GM03348 (cell line): ENCODE results near the gene PDE4D.
"Not testable (repeated sequence)": the region's sequence is repeated elsewhere in the genome, so short reads cannot be mapped to it uniquely, and the experiment has no call there.

Source experiments
- DNase-seq: peaks from one replicate; pipeline ENCODE4 v3.0.0; 2012; ENCODE audit warnings: low spot score

Gene PDE4D

GRCh38 chr5:59467969-59468368 is 425.6 kb downstream of the PDE4D start:
- DNase-seq: no peak

- DNase-seq: no peak
These were observed 427.3 kb downstream of the PDE4D start for GRCh38 chr5:59466271-59466670.

GRCh38 chr5:59464969-59465368 is 428.6 kb downstream of the PDE4D start:
- DNase-seq: no peak

GRCh38 chr5:59463618-59464166 is 429.8 kb downstream of the PDE4D start:
- not testable (repeated sequence) for DNase-seq

GRCh38 chr5:59462956-59463355 is 430.6 kb downstream of the PDE4D start:
- no peak for DNase-seq

GRCh38 chr5:59460368-59461153 is 433.0 kb downstream of the PDE4D start:
- no peak for DNase-seq

GRCh38 chr5:59458966-59459729 is 434.4 kb downstream of the PDE4D start:
- no peak for DNase-seq

GRCh38 chr5:59458321-59458720 is 435.2 kb downstream of the PDE4D start:
- DNase-seq: no peak

- no peak for DNase-seq
These were observed 443.5 kb downstream of the PDE4D start for GRCh38 chr5:59449905-59450644.

GRCh38 chr5:59446356-59446755 is 447.2 kb downstream of the PDE4D start:
- no peak for DNase-seq

- DNase-seq: no peak
These were observed 447.8 kb downstream of the PDE4D start for GRCh38 chr5:59445741-59446140.

GRCh38 chr5:59439303-59439702 is 454.2 kb downstream of the PDE4D start:
- no peak for DNase-seq

- DNase-seq: no peak
These were observed 456.4 kb downstream of the PDE4D start for GRCh38 chr5:59437176-59437575.

GRCh38 chr5:59436364-59437148 is 457.0 kb downstream of the PDE4D start:
- no peak for DNase-seq

- no peak for DNase-seq
These were observed 460.4 kb downstream of the PDE4D start for GRCh38 chr5:59433174-59433573.

- no peak for DNase-seq
These were observed 463.4 kb downstream of the PDE4D start for GRCh38 chr5:59430066-59430685.

- DNase-seq: no peak
These were observed 465.1 kb downstream of the PDE4D start for GRCh38 chr5:59428391-59428790.

GRCh38 chr5:59424515-59424914 is 469.0 kb downstream of the PDE4D start:
- no peak for DNase-seq

- DNase-seq: no peak
These were observed 470.5 kb downstream of the PDE4D start for GRCh38 chr5:59423021-59423420.

- DNase-seq: no peak
These were observed 471.3 kb downstream of the PDE4D start for GRCh38 chr5:59421986-59422941.
